HG03432 (cell line): ENCODE results near the gene TNRC18.
"Not testable (repeated sequence)": the region's sequence is repeated elsewhere in the genome, so short reads cannot be mapped to it uniquely, and the experiment has no call there.

Source experiments
- ATAC-seq: cut with Tn5 transposase; IDR thresholded peaks from one replicate; pipeline ENCODE4 v1.9.1; 2021; ENCODE audit warnings: mild to moderate bottlenecking, moderate library complexity; ENCODE audit not compliant: unreplicated experiment

Gene TNRC18

DNA sequence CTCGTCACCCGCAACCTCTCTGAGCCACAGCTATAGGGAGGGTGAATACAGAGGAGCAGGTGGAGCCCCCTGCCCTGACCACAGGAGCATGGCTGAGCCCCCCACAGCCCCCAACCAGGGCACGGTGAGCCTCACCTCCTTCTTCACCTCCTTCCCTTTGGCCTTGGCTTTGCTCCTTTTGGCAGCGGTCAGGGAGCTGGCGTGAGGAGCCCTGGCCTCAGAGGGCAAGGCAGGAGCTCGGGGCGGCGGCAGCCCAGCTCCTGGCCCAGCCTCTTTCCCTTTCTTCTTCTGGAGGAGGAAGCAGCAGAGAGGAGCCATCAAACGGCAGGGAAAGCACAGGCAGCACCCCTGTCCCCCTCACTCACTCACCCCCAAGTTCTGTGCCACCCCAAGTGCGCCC lies 98.7 kb downstream of the TNRC18 start:
- no peak for ATAC-seq

DNA sequence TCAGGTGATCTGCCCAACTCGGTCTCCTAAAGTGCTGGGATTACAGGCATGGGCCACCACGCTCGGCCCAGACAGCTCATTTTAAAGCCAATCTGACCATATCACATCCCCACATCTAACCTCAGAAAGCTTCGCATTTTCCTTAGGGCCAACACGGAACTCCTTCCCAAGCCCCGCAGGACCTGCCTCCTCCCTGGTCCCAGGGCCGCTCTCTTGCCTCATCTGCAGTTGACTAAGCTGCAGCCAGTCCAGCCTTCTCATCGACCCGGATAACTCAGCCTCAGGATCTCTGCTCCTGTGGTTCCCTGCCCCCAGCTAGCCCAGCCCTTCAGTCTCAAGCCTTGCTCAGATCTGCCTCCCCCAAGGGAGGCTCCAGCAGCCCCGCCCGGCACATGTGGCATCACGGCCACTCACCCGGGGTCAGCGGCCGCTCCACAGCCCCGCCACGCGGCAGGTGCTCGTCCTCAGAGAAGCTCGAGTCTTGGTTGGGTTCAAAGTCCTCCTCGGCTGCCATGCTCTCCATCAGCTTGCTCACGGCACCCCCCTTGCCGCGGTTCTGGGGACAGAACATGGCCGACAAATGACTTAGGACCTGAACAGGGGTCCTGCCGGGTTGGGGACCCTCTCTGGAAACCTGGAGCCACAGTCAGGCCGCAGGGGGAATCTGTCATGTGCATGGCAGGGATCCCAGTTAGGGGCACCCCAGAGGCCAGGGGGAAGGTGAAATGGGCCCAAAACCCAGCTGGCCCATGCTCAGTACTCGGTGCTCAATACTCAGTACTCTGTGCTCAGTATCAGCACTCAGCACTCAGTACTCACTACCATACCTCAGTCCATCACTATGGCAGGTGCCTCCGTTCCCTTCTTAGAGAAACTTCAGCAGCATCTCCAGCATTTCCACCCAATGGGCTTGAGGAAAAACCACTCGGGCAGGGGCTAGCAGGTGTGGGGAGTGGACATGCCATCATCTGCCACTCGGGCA lies 99.5 kb downstream of the TNRC18 start:
- not testable (repeated sequence) for ATAC-seq

DNA sequence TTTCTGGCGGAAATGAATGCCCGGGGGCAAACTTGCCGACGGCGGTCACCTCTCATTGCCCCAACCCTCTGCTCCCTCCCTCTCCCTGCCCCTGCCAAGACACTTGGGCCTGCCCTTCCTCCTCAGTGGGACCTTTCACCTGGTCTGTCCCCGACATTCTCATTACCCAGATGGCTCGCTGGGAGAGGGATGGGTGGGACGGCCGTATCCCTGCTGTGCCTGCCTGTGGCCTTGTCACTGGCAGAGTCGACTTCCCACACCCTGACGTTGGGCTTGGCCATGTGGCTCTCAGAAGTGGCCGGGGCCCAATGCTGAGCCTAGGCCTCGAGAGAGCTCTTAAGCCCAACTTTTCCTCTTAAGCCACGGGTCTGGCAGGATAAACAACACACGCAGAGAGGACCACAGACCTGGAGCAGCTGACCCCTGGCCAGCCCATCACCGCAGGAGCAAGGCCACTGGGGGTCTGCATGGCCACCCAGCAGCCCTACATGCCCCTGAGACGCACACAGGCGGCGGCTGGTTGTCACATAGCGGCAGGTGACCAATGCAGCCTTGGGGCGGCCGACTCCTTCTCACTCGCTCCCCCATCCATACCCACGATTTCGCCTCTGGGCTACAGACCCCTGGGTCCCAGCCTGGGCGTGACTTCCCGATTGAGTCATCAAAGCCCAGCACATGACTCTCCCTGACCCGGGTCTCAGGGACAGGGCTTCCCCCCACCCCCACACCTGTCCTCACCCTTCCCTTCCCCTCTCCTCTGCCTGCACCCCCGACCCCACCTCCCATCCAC lies 100.8 kb downstream of the TNRC18 start:
- no peak for ATAC-seq

DNA sequence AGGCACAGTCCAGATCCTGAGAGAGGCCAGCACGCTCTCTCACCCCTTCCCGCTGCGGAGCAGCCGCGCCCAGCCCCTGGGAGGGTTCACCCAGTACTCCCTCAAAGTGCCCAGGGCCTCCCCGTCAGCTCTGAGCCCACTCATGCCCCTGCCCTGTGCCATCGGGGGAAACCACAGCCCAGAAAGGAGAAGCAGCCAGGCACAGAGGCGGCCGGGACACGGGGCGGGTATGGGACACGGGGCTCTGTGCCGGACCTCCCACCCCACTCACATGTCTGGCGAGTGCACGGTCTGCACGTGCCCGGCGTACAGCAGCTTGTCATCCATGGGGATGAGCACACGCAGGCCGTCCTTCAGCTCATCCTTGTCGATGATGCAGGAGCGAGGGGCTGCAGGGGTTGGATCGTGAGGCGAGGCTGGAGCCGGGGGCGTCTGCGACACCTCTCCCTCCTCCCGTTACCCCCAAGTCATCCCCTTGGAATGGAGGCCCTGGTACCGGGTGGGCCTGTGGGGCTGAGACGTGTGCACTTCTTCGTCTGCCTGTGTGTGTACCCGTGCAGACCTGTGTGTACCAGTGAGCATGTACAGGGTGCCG lies 102.7 kb downstream of the TNRC18 start:
- ATAC-seq = no peak

DNA sequence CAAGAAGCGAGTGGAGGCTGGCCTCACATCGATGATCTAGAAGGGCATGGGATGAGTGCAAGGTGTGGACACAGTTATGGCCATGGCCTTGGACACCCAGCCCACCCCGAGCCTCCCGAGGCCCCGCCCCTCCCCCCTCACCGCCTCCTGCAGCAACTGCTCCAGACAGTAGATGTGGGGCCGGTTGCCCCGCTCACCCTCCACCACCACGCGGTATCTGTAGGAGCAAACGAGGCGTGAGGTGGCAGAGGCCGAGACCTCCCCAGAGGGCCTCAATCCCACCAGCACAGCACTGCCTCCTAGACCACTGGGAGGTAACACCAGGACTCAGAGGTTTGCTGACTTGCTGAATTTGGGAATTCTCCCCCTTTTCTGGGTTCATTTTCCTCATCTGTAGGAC lies 103.2 kb downstream of the TNRC18 start:
- no peak for ATAC-seq

DNA sequence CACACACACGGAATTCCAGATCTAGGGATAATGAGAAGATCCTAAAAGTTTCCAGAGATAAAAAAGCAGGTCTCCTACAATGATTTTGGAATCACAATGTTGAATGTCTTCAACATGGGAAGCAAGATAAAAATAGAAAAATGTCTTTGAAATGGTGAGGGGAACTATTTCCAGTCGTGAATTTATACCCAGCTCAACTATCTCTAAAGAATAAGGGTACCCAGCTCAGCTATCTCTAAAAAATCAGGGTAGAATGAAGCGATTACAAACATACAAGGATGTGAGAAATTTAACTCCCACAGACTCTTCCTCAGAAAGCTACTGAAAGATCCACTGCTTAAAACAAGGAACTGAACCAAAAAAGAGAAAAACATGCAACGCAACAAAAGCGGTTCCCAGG lies 105.0 kb downstream of the TNRC18 start:
- not testable (repeated sequence) for ATAC-seq

DNA sequence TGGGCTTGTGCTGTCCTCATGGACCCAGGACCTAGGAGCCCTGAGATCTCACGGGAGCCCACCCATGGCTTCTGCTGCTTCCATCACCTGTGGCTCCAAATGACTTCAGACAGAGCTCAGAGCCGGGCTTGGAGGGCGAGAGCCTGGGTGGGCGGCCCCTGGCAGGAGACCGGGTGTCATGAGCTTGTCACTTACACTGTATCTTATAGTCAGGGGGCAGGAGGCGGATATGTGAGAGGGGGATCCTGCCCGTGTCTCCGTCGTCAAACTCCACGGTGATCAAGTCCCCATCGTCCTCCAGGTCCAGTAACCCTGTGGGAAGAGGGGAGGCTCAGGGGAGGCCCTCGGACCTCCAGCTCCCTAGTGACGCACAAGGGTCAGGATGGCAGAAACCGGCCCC lies 107.9 kb downstream of the TNRC18 start:
- ATAC-seq = no peak

DNA sequence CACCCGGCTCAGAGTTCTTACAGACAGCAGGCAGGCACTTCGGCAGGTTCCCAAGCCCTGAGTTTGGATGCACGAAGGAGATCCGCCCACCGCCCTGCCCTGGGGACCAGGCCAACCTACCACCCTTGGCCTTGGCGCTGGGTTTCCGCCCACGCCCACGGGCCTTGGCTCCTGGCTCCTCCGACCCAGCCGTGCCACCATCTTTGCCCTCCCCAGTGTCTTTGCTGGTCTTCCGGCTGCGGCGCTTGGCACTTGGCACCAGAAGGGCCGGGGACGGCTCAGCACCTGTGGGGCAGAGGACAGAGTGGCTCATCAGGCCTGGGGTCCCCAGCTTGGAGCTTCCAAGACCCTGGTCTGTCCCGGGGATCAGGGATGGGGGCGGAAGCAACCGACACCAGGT lies 108.8 kb downstream of the TNRC18 start:
- ATAC-seq = no peak

DNA sequence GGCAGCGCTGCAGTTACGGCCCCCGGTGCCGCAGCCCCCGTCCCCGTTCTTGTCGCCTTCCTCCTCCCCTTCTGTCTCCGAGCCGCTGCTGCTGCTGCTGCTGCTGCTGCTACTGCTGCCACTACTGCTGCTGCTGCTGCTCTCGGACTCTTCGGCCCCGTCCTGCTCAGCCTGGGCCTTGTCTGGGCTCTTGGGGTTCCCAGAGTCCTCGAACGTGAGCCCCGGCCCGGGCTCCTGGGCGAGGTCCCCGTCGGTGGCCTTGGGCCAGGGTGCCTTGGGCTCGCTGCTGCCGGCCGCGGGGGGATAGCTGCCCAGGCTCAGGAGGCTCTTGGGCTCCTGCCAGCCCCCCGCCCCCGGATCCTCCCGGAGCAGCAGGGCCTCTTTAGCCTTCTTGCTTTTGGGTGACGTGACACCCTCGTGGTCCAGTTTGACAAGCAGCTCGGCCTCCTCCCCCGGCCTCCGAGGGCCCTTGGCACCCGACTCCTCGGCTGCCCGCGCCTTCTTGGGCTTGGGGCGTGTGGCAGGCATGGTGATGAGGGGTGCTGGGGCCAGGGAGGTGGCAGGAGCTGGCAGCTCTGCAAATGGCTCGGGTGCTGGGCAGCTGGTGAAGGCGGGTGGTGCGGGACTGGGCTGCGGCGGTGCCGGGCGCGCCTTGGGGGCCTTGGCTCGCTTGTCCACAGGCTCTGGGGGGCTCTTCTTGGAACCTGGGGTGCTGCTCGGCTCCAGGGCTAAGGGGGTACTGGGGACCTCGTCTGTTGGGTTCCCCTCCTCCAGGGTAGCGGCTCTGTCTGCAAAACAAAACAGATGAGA lies 110.4 kb downstream of the TNRC18 start:
- ATAC-seq = not testable (repeated sequence)

DNA sequence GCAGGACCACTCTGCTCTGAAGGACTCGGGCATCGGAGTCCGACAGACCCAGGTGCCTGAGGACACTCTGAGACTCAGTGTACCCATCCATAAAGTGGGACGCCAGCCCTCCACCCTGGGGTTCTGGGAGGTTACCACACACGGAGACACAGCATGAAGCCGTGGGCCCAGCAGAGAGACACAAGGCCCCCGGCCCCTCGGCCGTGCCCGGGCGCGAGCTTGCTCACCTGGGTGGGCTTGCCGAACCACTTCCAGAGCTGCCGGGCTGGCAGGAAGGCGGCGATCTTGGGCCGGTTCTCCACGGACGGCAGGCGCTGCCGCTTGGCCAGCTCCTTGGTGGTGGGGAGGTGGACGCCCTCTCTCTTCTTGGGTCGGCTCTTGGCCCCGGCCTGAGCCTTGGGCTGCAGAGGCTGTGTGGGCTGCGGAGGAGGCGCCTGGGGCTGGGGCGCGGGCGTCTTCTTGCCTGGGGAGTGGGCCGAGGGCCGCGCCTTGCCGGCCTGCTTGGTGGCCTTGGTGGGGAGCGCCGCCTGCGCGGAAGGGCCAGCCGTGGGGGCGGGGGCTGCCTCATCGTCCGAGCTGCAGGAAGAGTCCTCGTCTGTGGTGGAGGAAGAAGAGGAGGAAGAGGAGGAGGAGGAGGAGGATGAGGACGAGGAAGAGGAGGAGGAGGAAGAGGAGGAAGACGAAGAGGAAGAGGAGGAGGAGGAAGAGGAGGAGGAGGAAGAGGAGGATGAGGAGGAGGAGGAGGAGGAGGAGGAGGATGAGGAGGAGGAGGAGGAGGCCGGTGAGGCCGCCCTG lies 111.2 kb downstream of the TNRC18 start:
- ATAC-seq = not testable (repeated sequence)

DNA sequence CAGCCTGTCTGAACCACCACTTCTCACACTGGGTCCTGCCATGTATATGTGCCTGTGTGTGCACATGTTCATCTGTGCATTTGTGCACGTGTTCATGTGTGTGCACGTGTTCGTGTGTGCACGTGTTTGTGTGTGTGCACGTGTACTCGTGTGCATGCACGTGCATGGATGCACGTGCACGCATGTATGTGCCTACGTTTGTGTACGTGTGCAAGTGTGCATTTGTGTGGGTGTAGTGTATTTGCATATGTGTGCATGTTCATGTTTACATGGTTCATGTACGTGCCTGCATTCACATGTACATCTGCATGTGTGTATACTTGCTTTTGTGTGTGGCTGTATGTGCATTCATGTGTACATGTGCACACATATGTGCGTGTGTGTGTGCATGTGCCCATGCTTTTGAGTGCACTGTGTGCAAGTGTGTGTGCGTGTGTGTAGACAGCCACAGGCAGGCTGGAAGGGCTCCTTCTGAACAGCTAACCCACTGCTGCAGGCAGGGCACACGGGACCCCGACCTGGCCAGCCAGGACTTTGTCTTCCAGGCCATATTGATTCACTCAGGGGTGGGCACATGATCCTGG lies 112.7 kb downstream of the TNRC18 start:
- no peak for ATAC-seq

DNA sequence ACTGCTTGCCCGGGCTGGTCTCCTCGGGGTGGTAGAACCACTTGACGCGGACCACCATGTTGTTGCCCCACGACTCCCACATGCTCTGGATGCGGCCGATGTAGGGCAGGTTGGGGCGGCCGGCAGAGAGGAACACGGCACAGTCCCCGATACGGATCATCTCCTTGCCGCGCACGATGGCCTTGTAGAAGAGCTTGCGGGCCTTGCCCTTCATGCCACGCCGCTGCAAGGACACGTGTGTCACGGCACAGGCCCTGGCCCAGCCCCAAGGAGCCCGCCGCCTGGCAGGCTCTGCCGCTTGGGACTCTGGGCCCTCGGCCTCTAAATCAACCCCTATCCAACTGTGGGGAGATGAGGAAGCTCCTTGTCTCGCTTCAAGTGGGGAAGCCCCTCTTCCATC lies 114.5 kb downstream of the TNRC18 start:
- ATAC-seq = no peak

DNA sequence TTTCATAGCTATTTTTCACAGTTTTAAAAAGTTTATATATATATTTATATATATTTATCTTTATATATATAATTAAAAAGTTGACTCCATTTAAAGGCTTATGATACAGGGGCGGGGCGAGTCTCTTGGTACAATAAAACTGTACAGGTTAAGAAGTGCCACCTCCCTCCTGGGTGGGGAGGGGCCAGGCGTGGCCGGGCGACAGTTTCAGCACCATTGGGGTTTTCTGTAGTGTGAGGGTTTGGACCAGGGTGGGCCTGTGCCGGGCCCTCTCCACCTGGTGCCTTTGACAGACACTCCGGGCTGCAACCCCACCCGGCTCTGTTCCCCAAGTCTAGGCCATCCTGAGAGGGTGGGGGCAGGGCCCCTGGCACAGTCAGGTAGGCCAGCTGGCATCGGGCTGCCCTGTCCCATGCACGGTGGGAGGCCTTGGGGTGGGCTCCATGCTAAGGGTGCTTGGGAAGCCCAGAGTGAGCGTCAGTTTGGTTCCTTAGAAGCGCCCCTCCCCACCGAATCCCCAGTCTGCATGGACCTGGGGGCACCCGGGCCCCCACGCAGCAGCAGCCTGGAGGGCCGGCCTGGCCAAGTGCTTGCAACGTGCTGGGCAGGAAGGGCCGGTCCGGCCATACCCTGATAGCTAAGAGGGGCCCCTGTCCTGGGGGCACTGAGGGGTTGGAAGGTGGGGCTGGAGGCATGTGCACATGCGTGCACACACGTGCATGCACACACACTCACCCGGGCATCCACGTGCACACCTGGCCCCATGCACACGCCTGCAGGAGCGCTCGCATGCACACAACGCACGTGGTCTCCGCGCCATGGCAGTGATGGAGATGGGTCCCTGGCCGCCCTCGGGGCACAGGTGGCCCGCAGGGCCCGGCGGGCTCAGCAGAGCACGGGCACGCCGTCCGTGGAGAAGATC lies 116.2 kb downstream of the TNRC18 start:
- not testable (repeated sequence) for ATAC-seq

DNA sequence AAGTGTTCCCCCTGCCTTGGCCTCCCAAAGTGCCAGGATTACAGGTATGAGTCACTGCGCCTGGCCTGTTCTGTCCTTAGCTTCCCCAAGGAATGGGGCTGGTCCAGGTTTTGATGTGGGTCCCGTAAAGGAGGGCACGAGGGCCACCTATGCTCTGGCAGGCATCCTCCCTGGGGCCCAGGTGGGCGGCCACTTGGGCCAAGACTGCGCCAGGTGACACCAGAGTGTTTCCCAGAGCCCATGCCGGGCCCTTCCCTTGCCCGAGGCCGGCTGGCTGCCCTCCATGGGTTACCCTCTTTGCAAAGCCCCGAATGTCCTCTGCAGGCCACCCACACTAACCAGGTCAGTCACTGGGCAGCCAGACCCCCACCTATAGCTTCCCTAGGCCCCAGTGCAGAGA lies 118.6 kb downstream of the TNRC18 start:
- ATAC-seq = not testable (repeated sequence)

DNA sequence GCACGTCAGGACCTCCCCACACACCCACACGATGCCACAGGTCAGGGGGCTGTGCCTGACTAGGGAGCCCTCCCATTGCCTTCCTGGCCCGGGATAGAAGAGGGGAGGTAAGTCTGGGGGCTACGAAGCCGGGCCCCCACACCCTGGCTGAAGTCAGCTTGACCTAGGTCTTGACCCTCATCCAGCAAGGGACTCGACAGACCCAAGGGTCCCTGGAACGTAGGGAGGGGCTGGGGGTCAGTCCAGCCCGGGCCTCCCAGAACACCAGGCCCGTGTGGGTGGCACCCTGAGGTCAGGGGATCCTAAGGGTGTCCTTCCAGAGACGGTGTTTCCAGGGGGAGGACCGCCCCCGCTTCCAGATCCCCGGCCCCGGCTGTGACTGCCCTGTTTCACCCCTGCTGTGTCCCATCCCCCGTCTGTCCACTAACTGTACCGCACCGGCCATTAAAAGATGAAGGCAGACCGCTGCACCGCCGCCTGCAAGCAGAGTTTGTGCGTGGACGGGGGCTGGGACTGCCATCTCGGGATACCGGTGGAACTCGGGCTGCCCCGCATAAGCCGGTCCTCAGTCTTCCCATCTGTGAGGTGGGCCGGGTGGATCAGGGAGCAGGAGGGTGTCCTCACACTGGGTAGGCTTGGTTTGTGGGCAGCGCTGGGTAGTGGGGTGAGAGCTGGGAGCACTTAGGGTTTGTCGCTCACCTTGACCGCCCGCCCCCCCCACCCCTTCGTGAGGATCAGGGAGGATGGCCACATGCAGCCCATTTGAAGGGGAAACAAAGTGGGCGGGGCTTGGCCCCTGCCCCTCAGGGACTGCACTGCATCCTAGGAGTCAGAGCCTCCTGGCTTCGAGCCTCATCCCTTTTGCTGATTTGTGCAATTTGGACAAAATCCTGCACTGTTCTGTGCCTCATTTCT lies 119.8 kb downstream of the TNRC18 start:
- ATAC-seq = no peak

DNA sequence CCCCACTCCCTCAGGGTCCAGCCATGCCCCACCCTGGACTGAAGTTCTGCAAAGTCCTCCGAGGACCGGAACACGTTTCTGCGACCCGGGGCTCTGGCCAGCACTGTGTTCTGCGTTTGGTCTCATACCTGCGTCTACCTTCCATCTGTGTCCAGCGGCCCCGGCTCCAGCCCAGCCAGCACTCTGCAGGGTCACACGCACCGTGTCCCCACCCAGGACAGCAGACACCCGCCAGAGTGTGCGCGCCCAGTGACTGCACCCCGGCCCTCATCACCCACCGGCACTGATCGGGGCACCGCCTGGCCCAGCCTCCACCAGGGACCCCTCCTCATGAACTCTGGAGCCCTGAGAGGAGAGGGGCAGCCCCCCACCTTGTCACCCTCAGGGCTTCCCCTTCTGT lies 120.6 kb downstream of the TNRC18 start:
- no peak for ATAC-seq

DNA sequence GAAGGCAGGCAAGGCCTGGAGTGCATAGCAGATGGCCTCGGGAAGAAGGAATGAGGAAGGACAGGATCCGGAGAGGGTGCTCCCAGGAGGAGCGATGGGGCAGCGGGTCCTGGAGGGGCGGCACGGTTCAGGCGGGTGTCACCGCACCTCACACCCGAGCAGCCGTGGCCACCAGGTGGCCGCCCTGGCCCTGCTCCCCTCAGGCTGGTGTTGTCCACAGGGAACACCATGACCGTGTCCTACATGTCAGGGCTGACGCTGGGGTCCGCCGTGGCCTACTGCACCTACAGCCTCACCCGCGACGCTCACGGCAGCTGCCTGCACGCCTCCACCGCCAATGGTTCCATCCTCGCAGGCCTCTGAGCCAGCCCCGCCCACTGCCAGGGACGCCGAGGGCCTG lies 121.1 kb downstream of the TNRC18 start:
- no peak for ATAC-seq
